Muscle of back (tissue), 11 donors: ENCODE results near the gene WIPF3. TPM values are rescaled to one million over a fixed set of nuclear protein-coding genes. Genes with fewer than 3 reads are reported as not detected.
"Not testable (repeated sequence)": the region's sequence is repeated elsewhere in the genome, so short reads cannot be mapped to it uniquely, and the experiment has no call there.

Experiments used
- DNase-seq, 3 donors: peaks; one replicate each; pipeline versions ENCODE4 v3.0.0 to v3.0.0-alpha.2; 2013
- polyA plus RNA-seq, 10 donors: library from polyadenylated mRNA; unstranded; fragments of 120-200 nt; gene quantifications; one replicate each; pipeline ENCODE4 v1.2.1, GENCODE V29; 2013; ENCODE audit not compliant: insufficient read length in 10 of 10

Gene WIPF3
- polyA plus RNA-seq, 10 donors = 14.8 to 36.0 (median 18.6) TPM

DNA sequence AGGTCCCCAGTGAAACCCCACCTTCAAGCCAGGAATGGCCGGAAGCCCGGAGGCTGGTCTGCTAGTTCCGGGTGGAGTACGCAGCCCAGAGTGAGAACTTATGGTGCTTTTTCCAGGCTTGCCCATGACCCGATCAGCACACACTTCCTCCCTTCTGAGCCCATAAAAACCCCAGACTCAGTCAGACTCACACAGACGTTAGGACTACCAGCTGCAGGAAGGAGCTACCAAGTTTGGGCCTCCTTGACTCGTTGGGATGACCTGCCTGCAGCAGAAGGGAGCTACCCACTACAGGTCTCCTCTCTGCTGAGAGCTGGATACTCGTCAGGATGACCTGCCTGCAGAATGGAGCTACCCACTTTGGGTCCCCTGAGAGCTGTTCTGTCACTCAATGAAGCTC, 144.2 kb downstream of the WIPF3 start:
- no peak for DNase-seq

DNA sequence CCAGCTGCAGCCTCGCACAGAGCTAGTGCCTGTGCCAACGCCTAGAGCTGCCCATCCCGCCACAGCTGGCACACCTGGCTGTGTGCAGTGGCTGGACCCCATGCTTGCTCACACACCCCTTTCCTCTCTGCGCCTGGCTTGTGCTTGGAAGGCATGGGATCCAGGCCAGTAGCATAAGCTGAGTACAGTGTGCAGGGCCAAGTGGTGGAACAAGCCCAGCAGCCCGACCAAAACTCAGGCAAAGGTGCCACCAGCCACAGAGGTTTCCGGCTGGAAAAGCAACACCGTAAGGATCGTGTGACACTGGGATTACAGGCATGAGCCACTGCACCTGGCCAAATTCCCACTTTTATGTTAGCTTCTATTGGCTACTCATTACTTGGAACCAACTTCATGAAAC, 144.9 kb downstream of the WIPF3 start:
- no peak for DNase-seq

DNA sequence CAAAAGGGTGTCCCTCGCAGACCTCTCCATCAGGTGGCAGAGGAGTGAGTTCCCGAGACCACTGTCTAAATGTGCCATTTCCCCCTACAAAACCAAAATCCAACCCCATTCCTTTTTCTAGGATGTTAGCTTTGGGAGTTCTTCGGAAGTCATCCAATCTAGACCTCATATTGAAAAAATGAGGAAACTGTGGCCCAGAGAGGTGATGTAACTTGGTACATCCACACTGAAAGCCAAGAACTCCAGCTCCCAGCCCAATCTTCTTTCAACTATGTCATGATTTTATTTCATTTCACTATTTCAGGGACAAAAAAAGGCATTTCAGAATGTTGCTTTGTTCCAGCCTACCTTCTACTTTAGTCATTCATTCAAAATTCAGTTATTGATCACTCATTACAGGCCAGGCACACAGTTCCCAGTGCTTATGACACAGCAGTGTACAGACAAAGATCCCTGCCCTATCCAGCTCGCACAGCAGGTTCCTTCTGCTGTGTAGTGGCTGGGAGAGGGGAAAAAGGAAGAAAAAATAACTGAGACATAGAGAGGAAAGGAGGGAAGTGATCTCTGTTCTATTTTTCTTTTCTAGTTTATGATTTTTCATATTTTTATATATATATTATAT, 147.5 kb downstream of the WIPF3 start:
- DNase-seq = peak in 2 of 3 donors; percentile 68 to 80

DNA sequence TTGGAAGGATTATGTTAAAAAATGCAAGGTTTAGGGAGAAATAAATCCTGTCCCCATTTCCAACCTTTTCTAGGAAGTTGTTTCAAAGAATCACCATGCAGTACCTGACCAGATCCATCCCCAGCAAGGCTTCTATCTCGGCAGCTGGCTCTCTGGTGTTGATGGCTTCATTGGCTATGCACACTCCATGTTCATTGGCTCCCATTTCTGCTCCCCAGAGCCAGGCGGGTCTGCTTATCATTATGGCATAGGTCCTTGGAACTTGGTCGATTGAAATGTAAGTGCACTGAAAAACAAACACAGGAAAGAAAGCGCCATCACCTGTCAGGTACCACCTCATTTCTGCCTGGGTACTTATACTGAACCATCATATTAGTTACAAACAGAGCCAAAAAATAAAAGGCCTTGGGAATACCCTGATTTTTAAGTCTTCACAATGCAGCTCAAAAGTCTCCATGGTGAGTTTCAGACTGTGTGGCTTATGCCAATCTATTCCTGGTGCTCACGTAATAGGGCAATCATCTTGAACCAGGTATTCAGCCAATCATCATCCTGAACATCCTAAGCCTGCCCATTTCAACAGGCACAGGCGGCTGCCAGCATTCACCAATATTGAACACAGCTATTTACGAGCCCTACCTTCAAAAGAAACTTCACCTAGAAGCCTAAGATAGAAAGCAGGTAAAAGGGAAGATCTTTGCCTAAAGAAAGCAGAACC, 148.9 kb downstream of the WIPF3 start:
- DNase-seq = no peak

DNA sequence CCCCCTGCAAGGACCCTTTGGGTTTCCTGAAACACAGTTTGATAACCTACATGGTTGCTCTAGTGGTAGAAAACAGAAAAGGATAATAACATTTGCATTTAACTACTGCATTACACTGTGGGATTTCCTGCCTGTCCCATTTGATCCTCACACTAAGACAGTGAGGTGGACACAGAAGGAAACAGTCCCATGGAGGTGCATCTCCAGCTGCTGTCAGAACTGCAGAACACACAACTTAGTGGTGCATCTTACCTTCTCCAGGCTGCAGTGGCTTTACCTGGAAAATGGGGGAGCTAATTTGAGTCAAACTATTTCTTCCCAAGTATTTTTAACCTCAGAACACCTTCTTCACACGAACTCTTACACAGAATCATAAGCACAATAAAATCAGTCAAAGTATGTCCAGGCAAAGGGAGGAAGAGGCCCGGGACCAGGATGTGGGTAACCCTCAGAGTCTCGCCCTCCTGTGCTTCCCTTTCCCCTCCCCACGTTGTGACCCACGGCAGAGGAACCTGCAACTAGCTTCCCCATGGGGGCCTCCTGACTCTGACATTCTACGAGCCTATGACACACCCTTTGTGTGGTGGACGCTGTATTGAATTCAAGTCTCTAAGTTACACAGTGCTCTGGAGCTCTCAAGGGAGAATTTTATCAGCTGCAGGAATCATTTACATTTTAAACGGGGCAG, 149.6 kb downstream of the WIPF3 start:
- peak in 1 of 3 donors; percentile 16 for DNase-seq

DNA sequence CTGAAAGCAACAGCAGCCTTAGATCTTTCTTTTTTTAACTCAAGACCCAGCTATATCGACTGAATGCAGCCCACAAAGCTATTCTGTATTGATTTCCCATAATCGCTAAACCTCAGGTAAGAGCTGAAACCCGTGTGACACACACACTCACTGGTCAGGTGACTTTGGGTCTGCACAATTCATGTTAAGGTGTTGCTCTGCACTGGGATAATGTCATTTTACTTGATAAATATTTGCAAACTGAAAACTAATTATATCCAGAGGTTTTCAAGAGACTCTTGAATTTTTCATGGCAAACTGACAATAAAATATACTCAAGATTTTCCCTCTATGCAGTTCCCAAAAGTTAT, 150.2 kb downstream of the WIPF3 start:
- DNase-seq = no peak

DNA sequence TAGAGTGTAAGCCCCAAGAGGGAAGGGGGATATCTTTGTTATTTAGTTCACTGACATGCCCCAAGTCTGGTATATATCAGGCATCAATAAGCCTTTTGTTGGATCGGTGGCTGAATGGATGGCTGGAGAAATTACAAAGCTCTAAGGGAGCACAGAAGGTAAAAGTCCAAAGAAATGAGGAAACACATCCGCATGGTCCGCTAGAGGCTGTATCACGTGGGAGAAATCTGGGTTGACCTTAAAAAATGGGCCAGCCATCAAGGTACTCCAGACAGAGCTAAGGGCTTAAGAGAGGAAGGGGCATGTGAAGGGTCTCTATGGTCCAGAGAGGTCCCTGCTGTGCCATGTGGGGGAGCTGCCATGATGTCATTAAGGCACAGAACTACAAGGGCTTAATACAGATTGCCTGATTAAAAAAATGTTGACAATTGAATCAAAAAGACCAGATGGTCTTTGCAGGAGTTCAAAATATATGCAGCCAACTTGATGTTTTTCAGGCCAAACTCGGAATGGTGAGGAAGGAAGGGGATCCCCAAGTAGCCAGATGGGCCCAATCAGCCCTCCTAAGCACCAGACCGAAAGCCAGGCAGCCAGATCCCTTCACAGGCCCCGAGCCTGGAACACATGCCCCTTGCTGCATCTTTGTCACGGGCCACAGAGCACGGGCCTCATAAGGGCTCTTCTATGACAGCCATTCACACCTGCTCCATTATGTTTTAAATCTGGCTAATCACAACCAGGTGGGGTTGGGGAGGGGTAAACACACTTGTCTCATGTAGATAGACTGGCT, 151.4 kb downstream of the WIPF3 start:
- no peak for DNase-seq

DNA sequence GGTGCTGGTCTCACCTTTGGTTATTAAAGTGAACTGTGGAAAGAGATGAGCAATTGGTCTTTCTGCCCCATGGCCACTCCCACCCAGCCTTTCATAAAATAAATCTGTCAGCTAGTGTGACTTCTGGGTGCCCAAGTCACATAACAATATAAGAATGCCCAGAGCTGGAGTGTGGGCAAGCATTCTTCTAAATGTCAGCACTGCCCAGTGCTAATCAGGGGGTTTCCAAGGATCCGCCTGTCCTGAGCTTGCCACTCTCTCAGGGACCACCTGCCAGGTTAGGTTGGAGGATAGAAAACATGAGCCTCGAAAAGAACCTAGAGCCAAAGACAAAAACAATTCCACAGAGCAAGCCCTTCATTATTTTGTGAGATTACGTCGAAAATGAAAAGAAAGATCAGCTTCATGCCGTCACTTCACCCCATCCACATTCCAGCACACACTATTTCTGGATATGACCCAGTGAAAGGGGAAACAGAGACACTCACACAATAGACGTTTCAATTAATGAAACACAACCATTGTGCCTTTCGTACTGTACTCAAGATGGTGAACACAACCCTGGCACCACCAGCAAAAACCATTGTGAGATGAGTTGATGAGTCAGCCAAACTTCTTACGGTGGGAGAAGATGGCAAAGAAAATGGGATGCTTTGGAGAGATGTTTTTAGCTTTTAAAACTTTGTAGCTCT, 152.5 kb downstream of the WIPF3 start:
- DNase-seq = no peak

DNA sequence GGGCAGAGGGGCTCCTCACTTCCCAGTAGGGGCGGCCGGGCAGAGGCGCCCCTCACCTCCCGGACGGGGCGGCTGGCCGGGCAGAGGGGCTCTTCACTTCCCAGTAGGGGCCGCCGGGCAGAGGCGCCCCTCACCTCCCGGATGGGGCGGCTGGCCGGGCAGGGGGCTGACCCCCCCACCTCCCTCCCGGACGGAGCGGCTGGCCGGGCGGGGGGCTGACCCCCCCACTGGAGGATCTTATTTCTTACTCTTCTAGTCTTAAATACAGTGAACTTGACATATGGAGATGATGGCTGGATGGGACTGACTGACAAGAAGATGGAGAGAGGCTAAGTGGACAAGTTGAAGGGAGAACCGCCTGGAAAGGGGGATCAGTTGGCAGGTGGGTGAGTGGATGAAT, 155.3 kb downstream of the WIPF3 start:
- not testable (repeated sequence) for DNase-seq

DNA sequence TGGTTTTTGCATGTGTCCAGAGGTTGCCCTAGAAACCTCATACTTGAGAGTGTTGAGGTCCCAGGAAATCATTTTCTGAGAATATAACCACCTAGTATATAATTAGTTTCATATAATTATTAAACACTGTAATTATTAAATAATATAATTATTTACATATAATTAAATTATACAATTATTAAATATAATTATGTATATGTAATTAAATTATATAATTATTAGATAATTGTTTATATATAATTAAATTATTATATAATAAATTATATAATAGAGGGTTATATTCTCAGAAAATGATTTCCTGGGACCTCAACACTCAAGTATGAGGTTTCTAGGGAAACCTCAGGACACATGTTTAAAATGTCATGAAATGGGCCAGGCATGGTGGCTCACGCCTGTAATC, 155.7 kb downstream of the WIPF3 start:
- no peak for DNase-seq

DNA sequence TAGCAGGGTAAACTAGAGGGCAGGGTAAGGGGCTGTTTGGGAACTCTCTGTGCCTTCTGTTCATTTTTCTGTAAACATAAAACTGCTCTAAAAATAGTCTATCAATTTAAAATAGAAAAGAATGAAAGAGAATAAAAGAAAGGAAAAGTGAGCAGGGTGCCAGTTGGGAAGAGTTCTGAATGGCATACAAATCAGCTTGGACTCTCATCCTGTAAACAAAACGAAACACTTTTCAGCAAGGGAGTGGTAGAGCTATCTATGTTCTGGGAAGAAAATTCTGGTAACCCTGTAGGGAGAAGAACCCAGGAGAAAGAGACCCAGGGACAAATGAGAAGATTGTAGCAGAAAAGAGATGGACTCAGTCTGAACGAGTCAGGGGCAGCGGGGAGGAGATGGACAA, 158.7 kb downstream of the WIPF3 start:
- no peak for DNase-seq

Other genes starting within 250 kb of the WIPF3 start
- under 1 TPM in 4 of 10 donors, not detected in 6; 0.07 to 0.38 (median 0.13) TPM for gene PRR15, start 242.7 kb upstream of the WIPF3 start, polyA plus RNA-seq
- 10 to 100 TPM; 30.2 to 45.0 (median 36.2) TPM for gene SCRN1, start 183.3 kb downstream of the WIPF3 start, polyA plus RNA-seq
- gene FKBP14, start 220.2 kb downstream of the WIPF3 start, polyA plus RNA-seq = 10 to 100 TPM; 18.7 to 40.1 (median 32.4) TPM
- gene PLEKHA8, start 221.9 kb downstream of the WIPF3 start, polyA plus RNA-seq = 10 to 100 TPM; 10.6 to 16.2 (median 12.4) TPM